DOHH2 (cell line): ENCODE data around the gene PNPLA2.

Source experiments
- H3F3A ChIP-seq: fragments of 200-600 bp; sonication (generic), shearing (Covaris generic); 2 replicates; pipeline ENCODE4 v1.6.0; 2016; ENCODE audit warnings: antibody characterized with exemption, mild to moderate bottlenecking; ENCODE audit not compliant: control insufficient read depth, insufficient read depth
- H3K27ac ChIP-seq: fragments of 200-600 bp; sonication (generic); 2 replicates; pipeline ENCODE4 v1.5.1; 2014; ENCODE audit warnings: low read depth, mild to moderate bottlenecking, low read length, moderate library complexity
- H3K27me3 ChIP-seq: fragments of 200-600 bp; sonication (generic); 2 replicates; pipeline ENCODE4 v1.6.1; 2014; ENCODE audit warnings: mild to moderate bottlenecking, low read length, mixed read lengths; ENCODE audit not compliant: control insufficient read depth
- H3K36me3 ChIP-seq: fragments of 200-600 bp; sonication (generic); 2 replicates; pipeline ENCODE4 v1.6.1; 2014; ENCODE audit warnings: mild to moderate bottlenecking, low read length, moderate library complexity, mixed read lengths; ENCODE audit not compliant: control insufficient read depth
- H3K4me1 ChIP-seq: fragments of 200-600 bp; sonication (generic); 2 replicates; pipeline ENCODE4 v1.6.1; 2014; ENCODE audit warnings: mild to moderate bottlenecking, low read length, mixed read lengths; ENCODE audit not compliant: control insufficient read depth
- H3K4me2 ChIP-seq: fragments of 200-600 bp; sonication (generic); 2 replicates; pipeline ENCODE4 v1.6.0; 2014; ENCODE audit warnings: mild to moderate bottlenecking, low read length, moderate library complexity
- H3K4me3 ChIP-seq: fragments of 200-600 bp; sonication (generic); 2 replicates; pipeline ENCODE4 v1.5.1; 2014; ENCODE audit warnings: mild to moderate bottlenecking, low read length, mixed read lengths
- H3K79me2 ChIP-seq: fragments of 200-600 bp; sonication (generic); 2 replicates; pipeline ENCODE4 v1.6.1; 2014; ENCODE audit warnings: mild to moderate bottlenecking, low read length, mixed read lengths; ENCODE audit not compliant: control insufficient read depth
- H3K9me2 ChIP-seq: fragments of 200-600 bp; sonication (generic); replicated peaks from 2 replicates; pipeline ENCODE4 v1.6.1; 2014; ENCODE audit warnings: mild to moderate bottlenecking, low read length, mixed read lengths; ENCODE audit not compliant: control insufficient read depth
- H3K9me3 ChIP-seq: fragments of 200-600 bp; sonication (generic); 2 replicates; pipeline ENCODE4 v1.6.1; 2014; ENCODE audit warnings: antibody characterized with exemption, low read length, mixed read lengths; ENCODE audit not compliant: control insufficient read depth, insufficient read depth
- H4K20me1 ChIP-seq: fragments of 200-600 bp; sonication (generic); 2 replicates; pipeline ENCODE4 v1.6.0; 2014; ENCODE audit warnings: low read depth, mild to moderate bottlenecking, antibody characterized with exemption, low read length, moderate library complexity; ENCODE audit not compliant: control insufficient read depth, insufficient read depth
- CTCF ChIP-seq: fragments of 200-600 bp; sonication (generic); IDR thresholded peaks from one replicate; pipeline ENCODE4 v1.5.1; 2014; ENCODE audit warnings: antibody characterized with exemption, mild to moderate bottlenecking, low read depth, low read length; ENCODE audit not compliant: poor library complexity, severe bottlenecking
- EZH2phosphoT487 ChIP-seq: fragments of 200-600 bp; sonication (generic); IDR thresholded peaks from 2 replicates; pipeline ENCODE4 v1.6.1; 2017; ENCODE audit warnings: borderline replicate concordance, mild to moderate bottlenecking, antibody characterized with exemption, low read length, moderate library complexity, mixed read lengths

The PNPLA2 gene

DNA sequence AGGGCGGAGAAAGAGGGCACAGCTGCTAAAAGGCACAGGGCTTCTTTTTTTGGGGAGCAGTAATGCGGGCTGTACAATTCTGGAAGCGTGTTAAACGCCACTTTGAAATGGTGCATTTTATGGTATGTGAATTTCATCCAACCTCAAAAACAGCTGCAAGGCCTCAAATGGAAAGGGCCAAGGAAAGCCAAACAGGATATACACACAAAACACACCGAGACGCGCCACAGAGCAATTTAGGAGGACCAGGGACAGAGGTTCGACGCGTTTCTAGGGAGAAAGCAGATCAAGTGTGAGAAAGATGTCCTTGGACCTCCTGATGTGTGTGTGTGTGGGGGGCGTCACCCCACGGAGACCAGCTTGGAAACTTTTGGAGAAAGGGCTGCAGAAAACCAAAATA is 55.0 kb downstream of the PNPLA2 start:
- H4K20me1 ChIP-seq = no peaks in the 10 kb centered on the region; the same call in 1 of the 2 replicates
- no peak overlapping the region for H3K4me3 ChIP-seq
- H3K36me3 ChIP-seq = no peaks in the 10 kb centered on the region
- H3K27ac ChIP-seq = no peak overlapping the region
- H3K27me3 ChIP-seq = no peaks in the 10 kb centered on the region
- no peaks in the 10 kb centered on the region for H3K9me2 ChIP-seq
- H3K4me1 ChIP-seq = no peaks in the 10 kb centered on the region
- H3K4me2 ChIP-seq = no peak overlapping the region
- no peaks in the 10 kb centered on the region for H3K79me2 ChIP-seq
- H3F3A ChIP-seq = 0 out of 2 replicates have a peak, but pooled peaks cover 2% of the 10 kb centered on the region
- TF ChIP-seq CTCF (no peak), EZH2phosphoT487 (no peak)
- H3K9me3 ChIP-seq = no peaks in the 10 kb centered on the region
